AG10803 (cell line): ENCODE measurements around the gene GIT2.

ENCODE experiments used
- DNase-seq: peaks from one replicate; pipeline ENCODE4 v3.0.0; 2010; ENCODE audit warnings: low read depth
- H3K4me3 ChIP-seq: 2 replicates; pipeline ENCODE4 v1.5.1; 2011; ENCODE audit warnings: mild to moderate bottlenecking, low read length, control low read depth
- CTCF ChIP-seq: conservative IDR thresholded peaks from 2 replicates; pipeline ENCODE4 v1.5.1; 2011; ENCODE audit warnings: mild to moderate bottlenecking, low read length, control low read depth, inconsistent platforms

Gene GIT2

GRCh38 chr12:109998241-109998903 lies 2.2 kb upstream of the GIT2 start:
- peak overlapping the region; percentile 94 for H3K4me3 ChIP-seq
- peak; percentile 94 for DNase-seq
- no peak for TF ChIP-seq CTCF

GRCh38 chr12:109997393-109997792 lies 1.2 kb upstream of the GIT2 start:
- TF ChIP-seq CTCF, result no peak
- DNase-seq, result no peak
- no peak overlapping the region for H3K4me3 ChIP-seq

- no peak for TF ChIP-seq CTCF
- DNase-seq, result no peak
- H3K4me3 ChIP-seq, result peak overlapping the region; percentile 89
Observed at GRCh38 chr12:109996483-109996853, 300 bp upstream of the GIT2 start.

- DNase-seq, result no peak
- no peak for TF ChIP-seq CTCF
- peak overlapping the region; percentile 89 for H3K4me3 ChIP-seq
Observed at GRCh38 chr12:109995361-109995685, 845 bp downstream of the GIT2 start.

- no peak for TF ChIP-seq CTCF
- peak overlapping the region; percentile 89 for H3K4me3 ChIP-seq
- no peak for DNase-seq
Observed at GRCh38 chr12:109994401-109995175, 1.6 kb downstream of the GIT2 start.

- no peak for TF ChIP-seq CTCF
- H3K4me3 ChIP-seq, result no peak overlapping the region
- peak; percentile 39 for DNase-seq
Observed at GRCh38 chr12:109993091-109993490, 3.1 kb downstream of the GIT2 start.

- TF ChIP-seq CTCF, result no peak
- no peak overlapping the region for H3K4me3 ChIP-seq
Observed at GRCh38 chr12:109991586-109991985, 4.6 kb downstream of the GIT2 start.

More at GRCh38 chr12:109991586-109991985, 4.6 kb downstream of the GIT2 start:
- DNase-seq, result no peak
